GM12878 (cell line): ENCODE measurements around the gene KLHL36. TPM values are rescaled to one million over a fixed set of nuclear protein-coding genes. Genes with fewer than 3 reads are reported as not detected.

Source experiments
- ATAC-seq: fragments of 200-7000 bp; cut with Tn5 transposase; 3 replicates; pipeline ENCODE4 v1.9.1; 2020; ENCODE audit warnings: mild to moderate bottlenecking, moderate library complexity
- BruUV-seq: library from RNA; stranded (reverse); fragments of 400-500 nt; replicated peaks from 2 replicates; lab custom pipeline; 2021; lab: Mats Ljungman, UMichigan
- CTCF ChIA-PET: fragments of 300-600 bp; sonication (Branson Sonifier 250); formaldehyde crosslinking; extraction: SDS; loops from one replicate; lab custom pipeline; 2021; ENCODE audit warnings: inconsistent platforms; lab: Yijun Ruan, JAX
- POLR2A ChIA-PET: fragments of 350-600 bp; formaldehyde crosslinking; extraction: SDS; loops from one replicate; lab custom pipeline; 2021; ENCODE audit warnings: inconsistent platforms; lab: Charles Lee
- RAD21 ChIA-PET: fragments of 300-600 bp; sonication (Branson Sonifier 250); formaldehyde crosslinking; loops from one replicate; lab custom pipeline; 2023; ENCODE audit warnings: antibody characterized with exemption; ENCODE audit not compliant: unreplicated experiment; lab: Charles Lee
- SMC1A ChIA-PET: fragments of 300-600 bp; sonication (Branson Sonifier 250); formaldehyde crosslinking; loops from one replicate; lab custom pipeline; 2023; ENCODE audit not compliant: unreplicated experiment, uncharacterized antibody; lab: Charles Lee
- DNase-seq: peaks from one replicate; pipeline ENCODE4 v3.0.0-alpha.2; 2011; ENCODE audit warnings: low read depth, low spot score
- FAIRE-seq: peaks from 3 replicates; lab custom pipeline; 2011; peaks lifted over from hg19 to GRCh38; lab: Jason Lieb, UNC
- H2AFZ ChIP-seq: 2 replicates; pipeline ENCODE4 v1.6.0; 2011; ENCODE audit warnings: low read depth, low read length, control low read depth; ENCODE audit not compliant: control insufficient read depth
- H3K27ac ChIP-seq: 2 replicates; pipeline ENCODE4 v1.5.1; 2011; ENCODE audit warnings: control low read depth; ENCODE audit not compliant: control insufficient read depth, insufficient read depth
- H3K27me3 ChIP-seq, 2 experiments: replicated peaks in 1 of 2; 2 replicates each; pipeline versions ENCODE4 v1.6.0 to v1.6.1; 2011; ENCODE audit warnings: low read length in 1 of 2; ENCODE audit not compliant: control insufficient read depth in 2 of 2, insufficient read depth in 2 of 2
- H3K36me3 ChIP-seq, 2 experiments: 2 replicates each; pipeline ENCODE4 v1.5.1; 2011; ENCODE audit warnings: low read length in 1 of 2; ENCODE audit not compliant: control insufficient read depth in 2 of 2, insufficient read depth in 2 of 2
- H3K4me1 ChIP-seq: 2 replicates; pipeline ENCODE4 v1.6.1; 2011; ENCODE audit warnings: mild to moderate bottlenecking, low read length, moderate library complexity, mixed read lengths; ENCODE audit not compliant: control insufficient read depth, insufficient read depth
- H3K4me2 ChIP-seq: 2 replicates; pipeline ENCODE4 v1.6.0; 2011; ENCODE audit warnings: control low read depth; ENCODE audit not compliant: control insufficient read depth, insufficient read depth
- H3K4me3 ChIP-seq: fragments of 200-600 bp; sonication (generic); 2 replicates; pipeline ENCODE4 v1.5.1; 2016
- H3K79me2 ChIP-seq: 2 replicates; pipeline ENCODE4 v1.6.0; 2011; ENCODE audit warnings: low read length; ENCODE audit not compliant: control insufficient read depth, insufficient read depth
- H3K9ac ChIP-seq: 2 replicates; pipeline ENCODE4 v1.8.0; 2011; ENCODE audit warnings: low read length, control low read depth, mixed read lengths; ENCODE audit not compliant: control insufficient read depth, insufficient read depth
- H3K9me3 ChIP-seq: replicated peaks from 3 replicates; pipeline ENCODE4 v1.5.1; 2011; ENCODE audit warnings: mild to moderate bottlenecking, low read length; ENCODE audit not compliant: control insufficient read depth, insufficient read depth
- H4K20me1 ChIP-seq: 2 replicates; pipeline ENCODE4 v1.6.0; 2011; ENCODE audit not compliant: control insufficient read depth, insufficient read depth
- BHLHE40 ChIP-seq, 2 experiments: fragments of 450-650 bp in 1 of 2; IDR thresholded peaks; 2 replicates each; pipeline ENCODE4 v1.6.1; 2011 to 2017; ENCODE audit warnings: low read depth in 2 of 2, borderline replicate concordance in 1 of 2, improper control_type of control experiment in 1 of 2, low read length in 1 of 2, mild to moderate bottlenecking in 1 of 2
- EZH2 ChIP-seq: IDR thresholded peaks from 2 replicates; pipeline ENCODE4 v1.6.1; 2012; ENCODE audit warnings: low read depth, mild to moderate bottlenecking, control low read depth, inconsistent platforms, low read length, borderline replicate concordance; ENCODE audit not compliant: control insufficient read depth
- FOXK2 ChIP-seq: fragments of 450-650 bp; IDR thresholded peaks from 2 replicates; pipeline ENCODE4 v1.6.1; 2017; ENCODE audit warnings: mild to moderate bottlenecking, moderate library complexity
- HDGF ChIP-seq: fragments of 450-650 bp; IDR thresholded peaks from 2 replicates; pipeline ENCODE4 v1.6.1; 2016; ENCODE audit warnings: antibody characterized with exemption
- IRF4 ChIP-seq: IDR thresholded peaks from 2 replicates; pipeline ENCODE4 v1.6.1; 2011; ENCODE audit warnings: low read depth, low read length
- KAT2A ChIP-seq: conservative IDR thresholded peaks from 2 replicates; pipeline ENCODE4 v1.6.1; 2011; ENCODE audit warnings: low read depth, low read length; ENCODE audit not compliant: control insufficient read depth
- KDM1A ChIP-seq: fragments of 200-600 bp; sonication (generic); IDR thresholded peaks from 2 replicates; pipeline ENCODE4 v1.6.1; 2016; ENCODE audit warnings: borderline replicate concordance
- LARP7 ChIP-seq: fragments of 450-650 bp; IDR thresholded peaks from 2 replicates; pipeline ENCODE4 v1.6.1; 2017; ENCODE audit warnings: mild to moderate bottlenecking
- NBN ChIP-seq: fragments of 450-650 bp; IDR thresholded peaks from 2 replicates; pipeline ENCODE4 v1.6.1; 2016
- POLR2AphosphoS2 ChIP-seq: IDR thresholded peaks from 2 replicates; pipeline ENCODE4 v1.6.1; 2011; ENCODE audit warnings: low read depth, mild to moderate bottlenecking, low read length, improper control_type of control experiment, moderate library complexity
- POLR2AphosphoS5 ChIP-seq: IDR thresholded peaks from 2 replicates; pipeline ENCODE4 v1.6.1; 2011; ENCODE audit warnings: mild to moderate bottlenecking, low read length, inconsistent platforms
- POU2F2 ChIP-seq: IDR thresholded peaks from 3 replicates; pipeline ENCODE4 v1.6.1; 2011; ENCODE audit warnings: low read depth, mild to moderate bottlenecking, low read length, borderline replicate concordance
- RUNX3 ChIP-seq: IDR thresholded peaks from 2 replicates; pipeline ENCODE4 v1.6.1; 2012; ENCODE audit warnings: low read length, inconsistent platforms
- WGBS: methylation state at CpG from one replicate; pipeline ENCODE4 v1.1.6; 2016; ENCODE audit warnings: low lambda C conversion rate; ENCODE audit not compliant: insufficient replicate concordance, insufficient coverage; ENCODE audit errors: missing lambda C conversion rate; 5-methylcytosine and 5-hydroxymethylcytosine counted together
- in situ Hi-C: fragments of 300-500 bp; cut with MboI; formaldehyde crosslinking; loops from 9 replicates; pipeline ENCODE4 v1.14.3; 2018; ENCODE audit warnings: mixed read lengths
- intact Hi-C: fragments of 100-400 bp; cut with micrococcal nuclease; formaldehyde crosslinking; loops from one replicate; pipeline ENCODE4 v1.14.2; 2022; ENCODE audit not compliant: unreplicated experiment
- polyA plus RNA-seq, 11 experiments: library from polyadenylated mRNA; depleted of rRNA in 4 of 11; unstranded in 6 of 11; stranded (reverse) in 5 of 11; fragments of >200 nt; fragmentation: Nextera tagmentation in 4 of 11; fragmentation: Illumina TruSeq in 1 of 11; extraction: Ambion mirVana in 4 of 11; extraction: Trizol in 1 of 11; gene quantifications; 1 replicate in 1 of 11; 2 replicates in 10 of 11; pipeline versions ENCODE4 v1.2.1 to v1.2.3, GENCODE V29; 2011 to 2016; ENCODE audit warnings: inconsistent platforms in 2 of 11, missing spikeins in 2 of 11, low read depth in 1 of 11
- total RNA-seq, 4 experiments: library from RNA; depleted of rRNA in 3 of 4; stranded (reverse); fragments of >200 nt in 3 of 4; fragmentation: Illumina TruSeq in 1 of 4; extraction: Trizol in 1 of 4; gene quantifications; 2 replicates each; pipeline versions ENCODE4 v1.2.1 to v1.2.3, GENCODE V29; 2013 to 2021
- TF ChIP-seq, protein P1 (sequence below): fragments of 450-650 bp; IDR thresholded peaks from 2 replicates; pipeline ENCODE4 v1.6.1; 2016; ENCODE audit warnings: mild to moderate bottlenecking
- TF ChIP-seq, protein P2 (sequence below): fragments of 450-650 bp; conservative IDR thresholded peaks from 2 replicates; pipeline ENCODE4 v1.6.1; 2017; ENCODE audit warnings: mild to moderate bottlenecking, moderate library complexity
- TF ChIP-seq, protein P3 (sequence below): fragments of 450-650 bp; formaldehyde crosslinking; IDR thresholded peaks from 2 replicates; pipeline ENCODE4 v1.5.0; 2022; ENCODE audit warnings: mild to moderate bottlenecking, missing genetic modification characterization

The KLHL36 gene
- total and polyA plus RNA-seq, 10 of the 15 experiments (the other 5 are each of a cell fraction or from before 2014, with no cell fraction given): 2.6 to 45.3 (median 16.8) TPM

DNA sequence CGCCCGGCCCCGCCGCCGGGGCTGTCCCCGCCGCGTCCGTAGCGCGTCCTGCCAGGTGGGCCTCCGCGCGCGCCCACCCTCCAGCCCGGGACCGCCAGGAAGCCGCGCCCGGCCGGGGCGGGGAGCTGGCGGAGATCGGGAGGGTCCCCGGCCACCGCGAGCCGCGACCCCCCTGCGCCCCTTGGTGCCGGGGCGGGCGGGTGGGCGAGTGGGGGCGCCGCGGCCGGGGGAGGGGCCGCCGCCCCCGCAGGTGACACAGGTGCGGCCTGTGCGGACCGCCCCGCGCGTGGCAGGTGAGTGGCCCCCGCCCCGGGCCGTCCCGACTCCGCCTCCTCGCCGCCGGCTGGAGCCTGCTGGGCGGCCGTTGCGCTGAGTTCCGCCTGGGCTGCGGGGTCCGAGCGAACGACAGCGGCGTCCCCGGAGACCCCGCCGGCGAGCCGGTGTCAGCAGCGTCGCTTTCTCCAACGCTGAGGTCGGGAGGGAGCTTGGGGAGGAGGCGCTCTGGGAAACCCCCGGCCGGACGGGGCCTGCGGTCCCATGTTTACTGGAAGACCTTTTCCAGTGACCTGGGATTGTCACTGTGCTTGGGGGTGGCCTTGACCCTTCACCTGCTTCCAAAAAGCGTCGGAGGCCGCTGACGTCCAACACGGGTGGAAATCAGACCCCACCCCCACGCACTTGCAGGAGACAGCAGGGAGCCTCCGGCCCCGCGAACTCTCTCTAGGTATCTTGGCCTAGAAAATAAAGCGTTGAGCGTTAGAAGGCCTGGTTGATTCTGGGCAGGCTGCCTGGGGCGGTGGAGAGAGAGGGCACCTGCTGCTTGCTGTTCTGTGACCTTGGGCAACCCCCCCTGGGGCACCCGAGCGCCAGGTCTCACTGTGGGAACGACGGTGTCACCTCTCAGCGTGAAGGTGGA, 542 bp downstream of the KLHL36 start:
- Histone ChIP-seq H3K4me2 (peak overlapping the region; percentile 83), H4K20me1 (no peaks in the 10 kb centered on the region), H2AFZ (peak overlapping the region; percentile 61), H3K9ac (peak overlapping the region; percentile 86), H3K27me3 (no peaks in the 10 kb centered on the region), H3K4me3 (peak overlapping the region; percentile 81), H3K4me1 (peaks cover 13% of the 10 kb centered on the region), H3K9me3 (no peaks in the 10 kb centered on the region), H3K79me2 (peaks cover 17% of the 10 kb centered on the region), H3K27ac (peak overlapping the region; percentile 79), H3K36me3 (peaks cover 0 to 12% of the 10 kb centered on the region in 2 experiments; a peak in 3 of 4 replicates)
- ChIA-PET SMC1A (interaction anchor here (0.7 to 1.3 kb wide), 4 partner anchors 15 to 90 kb away, joined by 3 read pairs; no protein-coding TSS in a partner anchor), RAD21 (interaction anchor here (0.9 to 2.3 kb wide), 2 partner anchors 77 to 104 kb away, joined by 3 to 6 read pairs; no protein-coding TSS in a partner anchor), CTCF (interaction anchor here (0.8 to 1.7 kb wide), 4 partner anchors 16 to 89 kb away, joined by 3 to 7 read pairs (median 4); no protein-coding TSS in a partner anchor), POLR2A (interaction anchor here (0.5 to 2.0 kb wide), 7 partner anchors 8 to 226 kb away, joined by 3 to 10 read pairs (median 4); no protein-coding TSS in a partner anchor)
- intact Hi-C loops (no loop called here), in situ Hi-C loops (loop anchor here (25.0 kb wide), 1 partner anchor 313 kb away; no protein-coding TSS in a partner anchor)
- FAIRE-seq (no peak), ATAC-seq (peak; percentile 83), DNase-seq (no peak)
- BruUV-seq: TSS peak; percentile 30
- 10% methylated on average over 60 of the region's 96 CpGs for WGBS
- TF ChIP-seq POLR2AphosphoS2 (no peak), FOXK2 (0 out of 2 replicates have a peak, but pooled peaks have one; percentile 27), KDM1A (no peak), BHLHE40 (IDR thresholded peaks at IDR 0.05; ENCODE audit: borderline replicate concordance in 1 of 2, low read depth in 2 of 2, low read length in 1 of 2) (peak in 1 of 2 experiments; percentile 60; a peak in 2 of 4 replicates), HDGF (no peak), IRF4 (no peak), KAT2A (no peak), LARP7 (peak; percentile 50; the same call in 1 of the 2 replicates), POLR2AphosphoS5 (peak; percentile 60), EZH2 (no peak), NBN (0 out of 2 replicates have a peak, but pooled peaks have one; percentile 19), RUNX3 (no peak), POU2F2 (no peak)
- TF ChIP-seq, protein P1, sequence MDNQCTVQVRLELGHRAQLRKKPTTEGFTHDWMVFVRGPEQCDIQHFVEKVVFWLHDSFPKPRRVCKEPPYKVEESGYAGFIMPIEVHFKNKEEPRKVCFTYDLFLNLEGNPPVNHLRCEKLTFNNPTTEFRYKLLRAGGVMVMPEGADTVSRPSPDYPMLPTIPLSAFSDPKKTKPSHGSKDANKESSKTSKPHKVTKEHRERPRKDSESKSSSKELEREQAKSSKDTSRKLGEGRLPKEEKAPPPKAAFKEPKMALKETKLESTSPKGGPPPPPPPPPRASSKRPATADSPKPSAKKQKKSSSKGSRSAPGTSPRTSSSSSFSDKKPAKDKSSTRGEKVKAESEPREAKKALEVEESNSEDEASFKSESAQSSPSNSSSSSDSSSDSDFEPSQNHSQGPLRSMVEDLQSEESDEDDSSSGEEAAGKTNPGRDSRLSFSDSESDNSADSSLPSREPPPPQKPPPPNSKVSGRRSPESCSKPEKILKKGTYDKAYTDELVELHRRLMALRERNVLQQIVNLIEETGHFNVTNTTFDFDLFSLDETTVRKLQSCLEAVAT: no peak
- TF ChIP-seq, protein P2, sequence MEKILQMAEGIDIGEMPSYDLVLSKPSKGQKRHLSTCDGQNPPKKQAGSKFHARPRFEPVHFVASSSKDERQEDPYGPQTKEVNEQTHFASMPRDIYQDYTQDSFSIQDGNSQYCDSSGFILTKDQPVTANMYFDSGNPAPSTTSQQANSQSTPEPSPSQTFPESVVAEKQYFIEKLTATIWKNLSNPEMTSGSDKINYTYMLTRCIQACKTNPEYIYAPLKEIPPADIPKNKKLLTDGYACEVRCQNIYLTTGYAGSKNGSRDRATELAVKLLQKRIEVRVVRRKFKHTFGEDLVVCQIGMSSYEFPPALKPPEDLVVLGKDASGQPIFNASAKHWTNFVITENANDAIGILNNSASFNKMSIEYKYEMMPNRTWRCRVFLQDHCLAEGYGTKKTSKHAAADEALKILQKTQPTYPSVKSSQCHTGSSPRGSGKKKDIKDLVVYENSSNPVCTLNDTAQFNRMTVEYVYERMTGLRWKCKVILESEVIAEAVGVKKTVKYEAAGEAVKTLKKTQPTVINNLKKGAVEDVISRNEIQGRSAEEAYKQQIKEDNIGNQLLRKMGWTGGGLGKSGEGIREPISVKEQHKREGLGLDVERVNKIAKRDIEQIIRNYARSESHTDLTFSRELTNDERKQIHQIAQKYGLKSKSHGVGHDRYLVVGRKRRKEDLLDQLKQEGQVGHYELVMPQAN: peak; percentile 58
- TF ChIP-seq, protein P3, sequence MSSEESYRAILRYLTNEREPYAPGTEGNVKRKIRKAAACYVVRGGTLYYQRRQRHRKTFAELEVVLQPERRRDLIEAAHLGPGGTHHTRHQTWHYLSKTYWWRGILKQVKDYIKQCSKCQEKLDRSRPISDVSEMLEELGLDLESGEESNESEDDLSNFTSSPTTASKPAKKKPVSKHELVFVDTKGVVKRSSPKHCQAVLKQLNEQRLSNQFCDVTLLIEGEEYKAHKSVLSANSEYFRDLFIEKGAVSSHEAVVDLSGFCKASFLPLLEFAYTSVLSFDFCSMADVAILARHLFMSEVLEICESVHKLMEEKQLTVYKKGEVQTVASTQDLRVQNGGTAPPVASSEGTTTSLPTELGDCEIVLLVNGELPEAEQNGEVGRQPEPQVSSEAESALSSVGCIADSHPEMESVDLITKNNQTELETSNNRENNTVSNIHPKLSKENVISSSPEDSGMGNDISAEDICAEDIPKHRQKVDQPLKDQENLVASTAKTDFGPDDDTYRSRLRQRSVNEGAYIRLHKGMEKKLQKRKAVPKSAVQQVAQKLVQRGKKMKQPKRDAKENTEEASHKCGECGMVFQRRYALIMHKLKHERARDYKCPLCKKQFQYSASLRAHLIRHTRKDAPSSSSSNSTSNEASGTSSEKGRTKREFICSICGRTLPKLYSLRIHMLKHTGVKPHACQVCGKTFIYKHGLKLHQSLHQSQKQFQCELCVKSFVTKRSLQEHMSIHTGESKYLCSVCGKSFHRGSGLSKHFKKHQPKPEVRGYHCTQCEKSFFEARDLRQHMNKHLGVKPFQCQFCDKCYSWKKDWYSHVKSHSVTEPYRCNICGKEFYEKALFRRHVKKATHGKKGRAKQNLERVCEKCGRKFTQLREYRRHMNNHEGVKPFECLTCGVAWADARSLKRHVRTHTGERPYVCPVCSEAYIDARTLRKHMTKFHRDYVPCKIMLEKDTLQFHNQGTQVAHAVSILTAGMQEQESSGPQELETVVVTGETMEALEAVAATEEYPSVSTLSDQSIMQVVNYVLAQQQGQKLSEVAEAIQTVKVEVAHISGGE (CRISPR knock-in tag): no peak
